T-helper 17 cell (primary cell): ENCODE data around the gene APEH. TPM values are rescaled to one million over a fixed set of nuclear protein-coding genes. Genes with fewer than 3 reads are reported as not detected.
A peak's percentile ranks its signal among the peaks of the same experiment; 100 is the strongest.

Experiments used
- ATAC-seq: fragments of 150-1000 bp; cut with Tn5 transposase; 2 replicates; pipeline ENCODE4 v1.10.0; 2021; ENCODE audit warnings: mild to moderate bottlenecking, moderate library complexity
- DNase-seq, 3 donors: peaks; one replicate each; pipeline versions ENCODE4 v3.0.0 to v3.0.0-alpha.2; 2020 to 2021
- H3K9me3 ChIP-seq: one replicate; pipeline ENCODE4 v1.7.0; 2013; ENCODE audit warnings: low read length, mild to moderate bottlenecking; ENCODE audit not compliant: control insufficient read depth, poor library complexity, severe bottlenecking
- H3K27ac Mint-ChIP-seq: one replicate; pipeline ENCODE4 v1.8.0; 2022; ENCODE audit warnings: mild to moderate bottlenecking, moderate library complexity, mixed read lengths
- H3K27me3 Mint-ChIP-seq: one replicate; pipeline ENCODE4 v1.8.0; 2022; ENCODE audit warnings: mixed read lengths
- H3K36me3 Mint-ChIP-seq: one replicate; pipeline ENCODE4 v1.8.0; 2022; ENCODE audit warnings: low read depth, mixed read lengths
- H3K4me1 Mint-ChIP-seq: one replicate; pipeline ENCODE4 v1.8.0; 2022; ENCODE audit warnings: mild to moderate bottlenecking, mixed read lengths
- H3K4me3 Mint-ChIP-seq: one replicate; pipeline ENCODE4 v1.8.0; 2022; ENCODE audit warnings: mild to moderate bottlenecking, moderate library complexity, mixed read lengths
- total RNA-seq, 4 donors: library from RNA in 2 of 4; stranded (reverse) in 2 of 4; gene quantifications; one replicate each; pipeline ENCODE4 v1.2.3 and lab custom pipeline; 2022 to 2026

APEH gene
- total RNA-seq, 2 donors from 2014 or later, result 61.2 to 71.0 TPM

DNA sequence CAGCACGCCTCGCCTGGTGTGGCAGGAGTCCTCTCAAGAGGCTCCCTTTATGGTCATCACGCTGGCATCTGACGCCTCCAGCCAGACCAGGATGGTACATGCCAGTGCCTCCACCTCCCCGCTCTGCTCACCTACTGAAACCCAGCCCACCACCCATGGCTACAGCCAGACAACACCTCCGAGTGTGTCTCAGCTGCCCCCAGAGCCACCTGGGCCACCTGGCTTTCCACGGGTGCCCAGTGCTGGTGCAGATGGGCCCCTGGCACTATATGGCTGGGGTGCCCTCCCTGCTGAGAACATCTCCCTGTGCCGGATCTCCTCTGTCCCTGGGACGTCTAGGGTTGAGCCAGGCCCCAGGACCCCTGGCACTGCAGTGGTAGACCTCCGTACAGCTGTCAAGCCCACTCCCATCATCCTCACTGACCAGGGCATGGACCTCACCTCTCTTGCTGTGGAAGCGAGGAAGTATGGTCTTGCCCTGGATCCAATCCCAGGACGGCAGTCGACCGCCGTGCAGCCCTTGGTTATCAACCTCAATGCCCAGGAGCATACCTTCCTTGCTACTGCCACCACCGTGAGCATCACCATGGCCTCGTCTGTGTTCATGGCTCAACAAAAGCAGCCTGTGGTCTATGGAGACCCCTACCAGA is 19.9 kb upstream of the APEH start:
- no peak for DNase-seq
- H3K27me3 Mint-ChIP-seq, result peaks cover 18% of the 10 kb centered on the region
- no peak for ATAC-seq
- H3K36me3 Mint-ChIP-seq, result no peaks in the 10 kb centered on the region
- H3K27ac Mint-ChIP-seq, result no peak overlapping the region
- no peak overlapping the region for H3K4me3 Mint-ChIP-seq
- no peaks in the 10 kb centered on the region for H3K9me3 ChIP-seq
- H3K4me1 Mint-ChIP-seq, result peaks cover 8% of the 10 kb centered on the region

DNA sequence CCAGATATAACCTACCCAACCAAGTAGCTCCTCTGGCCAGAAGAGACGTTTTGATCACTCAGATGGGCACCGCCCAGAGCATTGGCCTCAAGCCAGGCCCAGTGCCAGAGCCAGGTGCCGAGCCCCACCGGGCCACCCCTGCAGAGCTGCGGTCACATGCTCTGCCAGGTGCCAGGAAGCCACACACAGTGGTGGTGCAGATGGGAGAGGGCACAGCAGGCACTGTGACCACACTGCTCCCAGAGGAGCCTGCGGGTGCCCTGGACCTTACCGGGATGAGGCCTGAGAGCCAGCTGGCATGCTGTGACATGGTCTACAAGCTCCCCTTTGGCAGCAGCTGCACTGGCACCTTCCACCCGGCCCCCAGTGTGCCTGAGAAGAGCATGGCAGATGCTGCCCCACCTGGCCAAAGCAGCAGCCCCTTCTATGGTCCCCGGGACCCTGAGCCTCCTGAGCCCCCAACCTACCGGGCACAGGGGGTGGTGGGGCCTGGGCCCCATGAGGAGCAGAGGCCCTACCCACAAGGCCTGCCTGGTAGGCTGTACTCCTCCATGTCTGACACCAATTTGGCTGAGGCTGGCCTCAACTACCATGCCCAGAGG is 19.1 kb upstream of the APEH start:
- H3K36me3 Mint-ChIP-seq, result no peaks in the 10 kb centered on the region
- H3K9me3 ChIP-seq, result no peaks in the 10 kb centered on the region
- peaks cover 18% of the 10 kb centered on the region for H3K27me3 Mint-ChIP-seq
- peaks cover 9% of the 10 kb centered on the region for H3K4me1 Mint-ChIP-seq
- no peak overlapping the region for H3K4me3 Mint-ChIP-seq
- DNase-seq (no peak), ATAC-seq (no peak)
- H3K27ac Mint-ChIP-seq, result no peak overlapping the region

DNA sequence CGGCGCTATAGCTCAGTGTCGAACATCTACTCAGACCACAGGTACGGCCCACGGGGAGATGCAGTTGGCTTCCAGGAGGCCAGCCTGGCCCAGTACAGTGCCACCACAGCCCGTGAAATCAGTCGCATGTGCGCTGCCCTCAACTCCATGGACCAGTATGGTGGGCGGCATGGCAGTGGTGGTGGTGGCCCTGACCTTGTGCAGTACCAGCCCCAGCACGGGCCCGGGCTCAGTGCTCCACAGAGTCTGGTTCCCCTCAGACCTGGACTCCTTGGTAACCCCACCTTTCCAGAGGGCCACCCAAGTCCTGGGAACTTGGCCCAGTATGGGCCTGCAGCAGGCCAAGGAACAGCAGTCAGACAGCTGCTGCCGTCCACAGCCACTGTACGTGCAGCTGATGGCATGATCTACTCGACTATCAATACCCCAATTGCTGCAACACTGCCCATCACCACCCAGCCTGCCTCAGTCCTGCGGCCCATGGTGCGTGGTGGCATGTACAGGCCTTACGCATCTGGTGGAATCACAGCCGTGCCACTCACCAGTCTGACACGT is 18.3 kb upstream of the APEH start:
- Mint-ChIP-seq H3K27ac (no peak overlapping the region), H3K36me3 (no peaks in the 10 kb centered on the region), H3K27me3 (peaks cover 18% of the 10 kb centered on the region), H3K4me1 (peaks cover 9% of the 10 kb centered on the region), H3K4me3 (no peak overlapping the region)
- no peaks in the 10 kb centered on the region for H3K9me3 ChIP-seq
- ATAC-seq (no peak), DNase-seq (no peak)

DNA sequence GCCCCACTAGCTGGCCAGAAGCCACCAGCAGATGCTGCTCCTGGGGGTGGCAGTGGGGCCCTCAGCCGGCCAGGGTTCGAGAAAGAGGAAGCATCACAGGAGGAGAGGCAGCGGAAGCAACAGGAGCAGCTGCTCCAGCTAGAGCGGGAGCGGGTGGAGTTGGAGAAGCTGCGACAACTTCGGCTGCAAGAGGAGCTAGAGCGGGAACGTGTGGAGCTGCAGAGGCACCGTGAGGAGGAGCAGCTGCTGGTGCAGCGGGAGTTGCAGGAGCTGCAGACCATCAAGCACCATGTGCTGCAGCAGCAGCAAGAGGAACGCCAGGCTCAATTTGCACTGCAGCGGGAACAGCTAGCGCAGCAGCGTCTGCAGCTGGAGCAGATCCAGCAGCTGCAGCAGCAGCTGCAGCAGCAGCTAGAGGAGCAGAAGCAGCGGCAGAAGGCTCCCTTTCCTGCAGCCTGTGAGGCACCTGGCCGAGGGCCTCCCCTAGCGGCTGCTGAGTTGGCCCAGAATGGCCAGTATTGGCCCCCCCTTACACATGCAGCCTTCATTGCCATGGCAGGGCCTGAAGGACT is 17.5 kb upstream of the APEH start:
- DNase-seq, result no peak
- H3K36me3 Mint-ChIP-seq, result no peaks in the 10 kb centered on the region
- peaks cover 9% of the 10 kb centered on the region for H3K4me1 Mint-ChIP-seq
- no peak overlapping the region for H3K27ac Mint-ChIP-seq
- H3K4me3 Mint-ChIP-seq, result no peak overlapping the region
- no peaks in the 10 kb centered on the region for H3K9me3 ChIP-seq
- ATAC-seq, result no peak
- H3K27me3 Mint-ChIP-seq, result peaks cover 26% of the 10 kb centered on the region

DNA sequence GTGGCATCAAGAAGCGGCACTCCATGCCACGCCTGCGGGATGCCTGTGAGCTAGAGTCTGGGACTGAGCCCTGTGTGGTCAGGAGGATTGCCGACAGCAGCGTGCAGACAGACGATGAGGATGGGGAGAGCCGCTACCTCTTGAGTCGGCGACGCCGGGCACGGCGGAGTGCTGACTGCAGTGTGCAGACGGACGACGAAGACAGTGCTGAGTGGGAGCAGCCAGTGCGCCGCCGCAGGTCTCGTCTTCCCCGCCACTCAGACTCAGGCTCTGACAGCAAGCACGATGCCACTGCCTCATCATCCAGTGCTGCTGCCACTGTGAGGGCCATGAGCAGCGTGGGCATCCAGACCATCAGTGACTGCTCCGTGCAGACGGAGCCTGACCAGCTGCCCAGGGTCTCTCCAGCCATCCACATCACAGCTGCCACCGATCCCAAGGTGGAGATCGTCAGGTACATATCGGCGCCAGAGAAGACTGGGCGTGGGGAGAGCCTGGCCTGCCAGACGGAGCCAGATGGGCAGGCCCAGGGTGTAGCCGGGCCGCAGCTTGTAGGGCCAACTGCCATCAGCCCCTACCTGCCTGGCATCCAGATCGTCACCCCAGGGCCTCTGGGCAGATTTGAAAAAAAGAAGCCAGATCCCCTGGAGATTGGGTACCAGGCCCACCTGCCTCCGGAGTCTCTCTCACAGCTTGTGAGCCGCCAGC is 16.8 kb upstream of the APEH start:
- H3K27ac Mint-ChIP-seq, result no peak overlapping the region
- peaks cover 2% of the 10 kb centered on the region for H3K36me3 Mint-ChIP-seq
- peaks cover 9% of the 10 kb centered on the region for H3K4me1 Mint-ChIP-seq
- no peak overlapping the region for H3K4me3 Mint-ChIP-seq
- no peak for ATAC-seq
- no peak for DNase-seq
- peaks cover 29% of the 10 kb centered on the region for H3K27me3 Mint-ChIP-seq
- H3K9me3 ChIP-seq, result no peaks in the 10 kb centered on the region

DNA sequence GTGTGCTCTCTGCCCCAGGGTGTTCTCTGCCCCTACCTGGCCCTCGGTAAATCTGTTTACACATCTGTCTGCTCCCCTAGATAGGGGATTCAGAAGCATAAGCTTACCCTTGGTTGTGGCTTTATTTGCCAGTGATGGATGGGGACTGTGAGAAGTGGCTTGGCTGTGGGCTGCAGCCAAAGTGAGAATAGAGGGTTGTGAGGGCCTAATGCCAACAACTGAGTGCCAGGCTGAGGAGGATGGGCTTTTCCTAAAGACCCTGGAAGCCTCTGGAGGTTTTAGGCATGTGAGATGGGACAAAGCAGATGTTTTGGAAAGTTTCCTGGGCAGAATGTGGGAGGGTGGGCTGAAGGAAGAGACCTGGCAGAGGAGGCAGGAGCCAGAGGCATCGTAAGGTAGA is 15.4 kb upstream of the APEH start:
- Mint-ChIP-seq H3K27me3 (peaks cover 29% of the 10 kb centered on the region), H3K36me3 (peaks cover 2% of the 10 kb centered on the region), H3K4me3 (peak overlapping the region; percentile 7), H3K27ac (no peak overlapping the region), H3K4me1 (peaks cover 9% of the 10 kb centered on the region)
- no peak for DNase-seq
- no peak for ATAC-seq
- H3K9me3 ChIP-seq, result no peaks in the 10 kb centered on the region

DNA sequence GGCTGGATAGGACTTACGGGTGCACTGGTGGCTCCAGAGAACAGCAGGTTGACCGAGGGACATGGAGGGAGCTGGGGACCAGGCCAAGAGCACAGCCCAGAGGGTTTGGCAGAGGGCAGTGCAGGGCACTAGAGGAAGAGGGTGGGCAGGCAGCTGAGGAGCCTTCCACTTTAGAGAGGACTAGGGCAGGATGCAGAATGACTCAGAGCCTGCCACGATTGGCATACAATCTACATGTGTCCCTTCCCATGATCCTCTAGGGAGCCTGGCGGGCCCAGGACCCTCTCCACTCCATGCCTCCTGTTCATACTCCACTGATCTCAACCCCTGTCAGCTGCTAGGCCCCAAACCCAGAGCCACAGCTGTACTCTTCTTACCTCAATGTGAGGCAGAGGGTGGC is 14.4 kb upstream of the APEH start:
- no peaks in the 10 kb centered on the region for H3K9me3 ChIP-seq
- no peak overlapping the region for H3K4me3 Mint-ChIP-seq
- H3K4me1 Mint-ChIP-seq, result peaks cover 9% of the 10 kb centered on the region
- DNase-seq (no peak), ATAC-seq (no peak)
- no peak overlapping the region for H3K27ac Mint-ChIP-seq
- peaks cover 24% of the 10 kb centered on the region for H3K27me3 Mint-ChIP-seq
- peaks cover 2% of the 10 kb centered on the region for H3K36me3 Mint-ChIP-seq

DNA sequence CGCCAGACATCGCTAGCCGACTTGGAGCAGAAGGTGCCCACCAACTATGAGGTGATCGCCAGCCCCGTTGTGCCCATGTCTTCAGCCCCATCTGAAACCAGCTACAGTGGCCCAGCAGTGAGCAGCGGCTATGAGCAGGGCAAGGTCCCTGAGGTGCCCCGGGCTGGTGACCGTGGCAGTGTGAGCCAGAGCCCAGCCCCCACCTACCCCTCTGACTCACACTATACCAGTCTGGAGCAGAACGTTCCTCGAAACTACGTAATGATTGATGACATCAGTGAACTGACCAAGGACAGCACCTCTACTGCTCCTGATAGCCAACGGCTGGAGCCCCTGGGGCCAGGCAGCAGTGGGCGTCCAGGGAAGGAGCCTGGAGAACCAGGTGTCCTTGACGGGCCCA is 12.9 kb upstream of the APEH start:
- ATAC-seq (no peak), DNase-seq (no peak)
- Mint-ChIP-seq H3K4me1 (peaks cover 9% of the 10 kb centered on the region), H3K36me3 (peaks cover 2% of the 10 kb centered on the region), H3K27me3 (peaks cover 20% of the 10 kb centered on the region), H3K4me3 (no peak overlapping the region), H3K27ac (no peak overlapping the region)
- H3K9me3 ChIP-seq, result no peaks in the 10 kb centered on the region

DNA sequence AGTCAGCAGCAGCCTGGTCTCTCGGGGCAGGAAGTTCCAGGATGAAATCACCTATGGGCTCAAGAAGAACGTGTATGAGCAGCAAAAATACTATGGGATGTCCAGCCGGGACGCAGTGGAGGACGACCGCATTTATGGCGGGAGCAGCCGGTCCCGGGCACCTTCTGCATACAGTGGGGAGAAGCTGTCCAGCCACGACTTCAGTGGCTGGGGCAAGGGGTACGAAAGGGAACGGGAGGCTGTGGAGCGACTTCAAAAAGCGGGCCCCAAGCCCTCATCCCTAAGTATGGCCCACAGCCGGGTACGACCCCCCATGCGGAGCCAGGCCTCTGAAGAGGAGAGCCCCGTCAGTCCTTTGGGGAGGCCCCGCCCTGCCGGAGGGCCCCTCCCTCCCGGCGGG is 12.1 kb upstream of the APEH start:
- peaks cover 16% of the 10 kb centered on the region for H3K27me3 Mint-ChIP-seq
- no peak overlapping the region for H3K27ac Mint-ChIP-seq
- DNase-seq (no peak), ATAC-seq (no peak)
- no peaks in the 10 kb centered on the region for H3K9me3 ChIP-seq
- peaks cover 2% of the 10 kb centered on the region for H3K36me3 Mint-ChIP-seq
- no peak overlapping the region for H3K4me3 Mint-ChIP-seq
- peaks cover 9% of the 10 kb centered on the region for H3K4me1 Mint-ChIP-seq

DNA sequence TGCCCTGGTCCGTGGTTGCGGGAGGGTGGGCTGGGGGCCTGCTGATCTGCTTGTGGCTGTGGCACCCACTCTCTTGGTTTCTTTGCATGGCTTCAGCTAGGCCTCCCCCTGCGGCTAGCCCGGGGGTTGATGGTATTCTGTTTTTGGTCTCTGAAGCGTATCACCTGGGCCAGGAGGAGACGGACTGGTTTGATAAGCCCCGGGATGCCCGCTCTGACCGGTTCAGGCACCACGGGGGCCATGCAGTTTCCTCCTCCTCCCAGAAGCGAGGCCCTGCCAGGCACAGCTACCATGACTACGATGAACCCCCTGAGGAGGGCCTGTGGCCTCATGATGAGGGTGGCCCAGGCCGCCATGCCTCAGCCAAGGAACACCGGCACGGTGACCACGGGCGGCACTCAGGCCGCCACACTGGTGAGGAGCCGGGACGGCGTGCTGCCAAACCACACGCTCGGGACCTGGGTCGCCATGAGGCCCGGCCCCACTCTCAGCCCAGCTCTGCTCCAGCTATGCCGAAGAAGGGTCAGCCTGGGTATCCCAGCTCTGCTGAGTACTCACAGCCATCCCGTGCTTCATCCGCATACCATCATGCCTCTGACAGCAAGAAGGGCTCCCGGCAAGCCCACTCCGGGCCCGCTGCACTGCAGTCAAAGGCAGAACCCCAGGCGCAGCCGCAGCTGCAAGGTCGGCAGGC is 11.3 kb upstream of the APEH start:
- Mint-ChIP-seq H3K36me3 (peaks cover 2% of the 10 kb centered on the region), H3K4me1 (peaks cover 9% of the 10 kb centered on the region), H3K27me3 (peaks cover 16% of the 10 kb centered on the region), H3K27ac (no peak overlapping the region), H3K4me3 (no peak overlapping the region)
- no peaks in the 10 kb centered on the region for H3K9me3 ChIP-seq
- ATAC-seq, result no peak
- no peak for DNase-seq

DNA sequence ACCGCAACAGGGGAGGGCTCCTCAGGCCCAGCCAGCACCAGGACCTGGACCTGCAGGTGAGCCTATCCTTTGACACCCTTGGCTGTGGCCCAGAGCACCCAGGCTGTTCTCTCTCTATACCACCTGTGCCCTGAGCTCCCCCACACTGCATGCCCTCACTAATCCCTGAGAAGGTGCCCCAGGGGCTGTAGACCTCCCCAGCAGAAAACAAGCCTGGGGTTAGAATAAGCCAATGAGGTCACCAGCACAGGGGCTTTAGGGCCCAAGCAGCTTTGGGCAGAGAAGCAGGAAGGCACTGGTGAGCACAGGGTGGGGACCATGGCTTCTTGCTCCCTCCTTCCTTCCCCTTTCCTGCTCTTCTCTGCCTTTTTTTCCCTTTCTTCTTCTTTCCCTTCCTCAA is 10.3 kb upstream of the APEH start:
- peak overlapping the region; percentile 25 for H3K4me3 Mint-ChIP-seq
- DNase-seq (no peak), ATAC-seq (no peak)
- no peaks in the 10 kb centered on the region for H3K9me3 ChIP-seq
- peaks cover 16% of the 10 kb centered on the region for H3K27me3 Mint-ChIP-seq
- H3K36me3 Mint-ChIP-seq, result peaks cover 2% of the 10 kb centered on the region
- H3K27ac Mint-ChIP-seq, result no peak overlapping the region
- H3K4me1 Mint-ChIP-seq, result peaks cover 5% of the 10 kb centered on the region

DNA sequence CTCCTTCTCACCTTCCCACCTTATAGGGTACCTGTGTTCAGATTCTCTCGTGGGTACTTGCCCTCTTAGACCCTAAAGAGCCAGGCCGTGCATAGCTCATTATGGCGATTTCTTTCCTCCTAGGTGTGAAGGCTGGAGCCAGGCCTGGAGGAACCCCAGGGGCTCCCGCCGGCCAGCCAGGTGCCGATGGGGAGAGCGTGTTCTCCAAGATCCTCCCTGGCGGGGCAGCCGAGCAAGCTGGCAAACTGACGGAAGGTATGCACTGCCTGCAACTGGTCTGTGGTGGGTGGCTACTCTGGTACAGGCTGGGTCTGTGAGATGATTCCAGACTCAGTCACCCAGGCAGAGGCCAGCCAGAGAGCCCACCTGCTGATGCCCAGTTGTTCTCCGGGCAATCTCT is 9.9 kb upstream of the APEH start:
- H3K36me3 Mint-ChIP-seq, result peaks cover 2% of the 10 kb centered on the region
- H3K4me3 Mint-ChIP-seq, result peak overlapping the region; percentile 25
- peaks cover 16% of the 10 kb centered on the region for H3K27me3 Mint-ChIP-seq
- no peak overlapping the region for H3K27ac Mint-ChIP-seq
- no peaks in the 10 kb centered on the region for H3K9me3 ChIP-seq
- no peak for DNase-seq
- ATAC-seq, result no peak
- peaks cover 1% of the 10 kb centered on the region for H3K4me1 Mint-ChIP-seq
